GM19099 (cell line): Measurements from ENCODE around the gene TOE1.

ENCODE experiments used
- POLR2A ChIP-seq: IDR thresholded peaks from 3 replicates; pipeline ENCODE4 v1.6.1; 2011; ENCODE audit warnings: low read depth; ENCODE audit not compliant: insufficient read length; ENCODE audit errors: extremely low read depth

TOE1 gene

GRCh38 chr1:45373573-45373972 is 33.6 kb downstream of the TOE1 start:
- TF ChIP-seq POLR2A = no peak

GRCh38 chr1:45375104-45376090 is 35.4 kb downstream of the TOE1 start:
- TF ChIP-seq POLR2A = no peak

GRCh38 chr1:45378184-45378583 is 38.2 kb downstream of the TOE1 start:
- no peak for TF ChIP-seq POLR2A

- TF ChIP-seq POLR2A = no peak
These were observed 39.6 kb downstream of the TOE1 start for GRCh38 chr1:45379524-45379923.

GRCh38 chr1:45380125-45380524 is 40.2 kb downstream of the TOE1 start:
- TF ChIP-seq POLR2A = no peak

- TF ChIP-seq POLR2A = no peak
These were observed 40.8 kb downstream of the TOE1 start for GRCh38 chr1:45380730-45381129.

GRCh38 chr1:45381243-45381642 is 41.3 kb downstream of the TOE1 start:
- no peak for TF ChIP-seq POLR2A

GRCh38 chr1:45383191-45383590 is 43.2 kb downstream of the TOE1 start:
- no peak for TF ChIP-seq POLR2A

GRCh38 chr1:45385302-45385701 is 45.3 kb downstream of the TOE1 start:
- no peak for TF ChIP-seq POLR2A

GRCh38 chr1:45386219-45386618 is 46.2 kb downstream of the TOE1 start:
- TF ChIP-seq POLR2A = no peak
